ENCODE results near the gene C9orf72. TPM values are rescaled to one million over a fixed set of nuclear protein-coding genes. Genes with fewer than 3 reads are reported as not detected.

Gene C9orf72
- total and polyA plus RNA-seq, 2 experiments from 2014 or later = 11.6 to 27.8 TPM

DNA sequence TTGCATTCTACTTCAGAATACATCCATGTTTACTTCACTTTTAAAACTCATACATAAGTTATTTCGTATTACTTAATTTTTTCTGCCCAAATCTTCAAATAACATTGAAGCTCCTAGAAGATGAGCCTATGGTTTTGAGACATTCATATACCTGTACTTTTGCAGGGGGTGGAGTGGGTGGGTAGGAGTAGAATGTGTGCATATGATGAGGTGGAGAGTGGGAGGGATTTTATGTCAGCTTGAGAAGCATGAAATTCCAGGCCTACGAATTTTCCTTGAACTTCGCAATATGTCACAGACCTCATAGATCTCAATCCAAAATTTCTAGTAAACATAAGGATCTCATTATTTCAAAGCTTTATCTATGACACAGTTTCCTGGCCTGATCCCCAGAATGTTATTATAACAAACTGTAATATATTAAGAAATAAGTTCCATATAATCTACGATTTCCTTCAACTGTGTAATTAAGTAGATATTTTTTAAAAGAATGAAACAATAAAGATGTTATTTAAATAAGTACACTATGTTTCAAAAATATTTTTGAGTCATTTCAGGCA lies 24.0 kb downstream of the C9orf72 start:
- Mint-ChIP-seq H3K4me1 (peaks cover 5% of the 10 kb centered on the region; the same call in 2 of the 3 replicates), H3K27me3 (ENCODE audit: insufficient read depth, low read depth, poor library complexity) (no peaks in the 10 kb centered on the region), H3K4me3 (no peak overlapping the region), H3K27ac (no peak overlapping the region), H3K36me3 (ENCODE audit: low read depth) (peaks cover 28% of the 10 kb centered on the region), H3K9me3 (no peaks in the 10 kb centered on the region)
- no peaks in the 10 kb centered on the region for H4K20me1 ChIP-seq (replicated peaks; ENCODE audit: insufficient read depth)
- H3K9me2 ChIP-seq (ENCODE audit: insufficient read depth) = no peaks in the 10 kb centered on the region
- no peaks in the 10 kb centered on the region for H3K4me1 ChIP-seq (ENCODE audit: insufficient read depth)
- H3K36me3 ChIP-seq (ENCODE audit: insufficient read depth) = peaks cover 15% of the 10 kb centered on the region
- H3K79me2 ChIP-seq (replicated peaks; ENCODE audit: insufficient read depth) = no peaks in the 10 kb centered on the region
- no peak overlapping the region for H3K4me3 ChIP-seq
- H2AFZ ChIP-seq = no peak overlapping the region
- H3K27ac ChIP-seq (ENCODE audit: low read depth) = no peak overlapping the region
- ATAC-seq = no peak
- no peaks in the 10 kb centered on the region for H3F3A ChIP-seq (replicated peaks; ENCODE audit: low read depth)
- TF ChIP-seq, protein P1, sequence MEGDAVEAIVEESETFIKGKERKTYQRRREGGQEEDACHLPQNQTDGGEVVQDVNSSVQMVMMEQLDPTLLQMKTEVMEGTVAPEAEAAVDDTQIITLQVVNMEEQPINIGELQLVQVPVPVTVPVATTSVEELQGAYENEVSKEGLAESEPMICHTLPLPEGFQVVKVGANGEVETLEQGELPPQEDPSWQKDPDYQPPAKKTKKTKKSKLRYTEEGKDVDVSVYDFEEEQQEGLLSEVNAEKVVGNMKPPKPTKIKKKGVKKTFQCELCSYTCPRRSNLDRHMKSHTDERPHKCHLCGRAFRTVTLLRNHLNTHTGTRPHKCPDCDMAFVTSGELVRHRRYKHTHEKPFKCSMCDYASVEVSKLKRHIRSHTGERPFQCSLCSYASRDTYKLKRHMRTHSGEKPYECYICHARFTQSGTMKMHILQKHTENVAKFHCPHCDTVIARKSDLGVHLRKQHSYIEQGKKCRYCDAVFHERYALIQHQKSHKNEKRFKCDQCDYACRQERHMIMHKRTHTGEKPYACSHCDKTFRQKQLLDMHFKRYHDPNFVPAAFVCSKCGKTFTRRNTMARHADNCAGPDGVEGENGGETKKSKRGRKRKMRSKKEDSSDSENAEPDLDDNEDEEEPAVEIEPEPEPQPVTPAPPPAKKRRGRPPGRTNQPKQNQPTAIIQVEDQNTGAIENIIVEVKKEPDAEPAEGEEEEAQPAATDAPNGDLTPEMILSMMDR (conservative IDR thresholded peaks at IDR 0.05; ENCODE audit: low read depth in 2 of 2) = no peak
- TF ChIP-seq EZH2phosphoT487 (IDR thresholded peaks at IDR 0.05; ENCODE audit: unreplicated experiment) (no peak), CREB1 (CRISPR knock-in tag; IDR thresholded peaks at IDR 0.05; ENCODE audit: low read depth) (no peak), NANOG (IDR thresholded peaks at IDR 0.05; ENCODE audit: borderline replicate concordance) (no peak), ZNF114 (CRISPR knock-in tag; IDR thresholded peaks at IDR 0.05) (no peak), ZNF331 (CRISPR knock-in tag; IDR thresholded peaks at IDR 0.05; ENCODE audit: low read depth) (no peak), EZH2 (IDR thresholded peaks at IDR 0.05; ENCODE audit: low read depth, unreplicated experiment) (no peak), JUNB (IDR thresholded peaks at IDR 0.05; ENCODE audit: unreplicated experiment) (no peak), POLR2AphosphoS5 (IDR thresholded peaks at IDR 0.05; ENCODE audit: low read depth) (no peak), STAT1 (IDR thresholded peaks at IDR 0.05; ENCODE audit: unreplicated experiment) (no peak)
- TF ChIP-seq, protein P2, sequence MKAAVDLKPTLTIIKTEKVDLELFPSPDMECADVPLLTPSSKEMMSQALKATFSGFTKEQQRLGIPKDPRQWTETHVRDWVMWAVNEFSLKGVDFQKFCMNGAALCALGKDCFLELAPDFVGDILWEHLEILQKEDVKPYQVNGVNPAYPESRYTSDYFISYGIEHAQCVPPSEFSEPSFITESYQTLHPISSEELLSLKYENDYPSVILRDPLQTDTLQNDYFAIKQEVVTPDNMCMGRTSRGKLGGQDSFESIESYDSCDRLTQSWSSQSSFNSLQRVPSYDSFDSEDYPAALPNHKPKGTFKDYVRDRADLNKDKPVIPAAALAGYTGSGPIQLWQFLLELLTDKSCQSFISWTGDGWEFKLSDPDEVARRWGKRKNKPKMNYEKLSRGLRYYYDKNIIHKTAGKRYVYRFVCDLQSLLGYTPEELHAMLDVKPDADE (IDR thresholded peaks at IDR 0.05) = no peak
- TF ChIP-seq, protein P3, sequence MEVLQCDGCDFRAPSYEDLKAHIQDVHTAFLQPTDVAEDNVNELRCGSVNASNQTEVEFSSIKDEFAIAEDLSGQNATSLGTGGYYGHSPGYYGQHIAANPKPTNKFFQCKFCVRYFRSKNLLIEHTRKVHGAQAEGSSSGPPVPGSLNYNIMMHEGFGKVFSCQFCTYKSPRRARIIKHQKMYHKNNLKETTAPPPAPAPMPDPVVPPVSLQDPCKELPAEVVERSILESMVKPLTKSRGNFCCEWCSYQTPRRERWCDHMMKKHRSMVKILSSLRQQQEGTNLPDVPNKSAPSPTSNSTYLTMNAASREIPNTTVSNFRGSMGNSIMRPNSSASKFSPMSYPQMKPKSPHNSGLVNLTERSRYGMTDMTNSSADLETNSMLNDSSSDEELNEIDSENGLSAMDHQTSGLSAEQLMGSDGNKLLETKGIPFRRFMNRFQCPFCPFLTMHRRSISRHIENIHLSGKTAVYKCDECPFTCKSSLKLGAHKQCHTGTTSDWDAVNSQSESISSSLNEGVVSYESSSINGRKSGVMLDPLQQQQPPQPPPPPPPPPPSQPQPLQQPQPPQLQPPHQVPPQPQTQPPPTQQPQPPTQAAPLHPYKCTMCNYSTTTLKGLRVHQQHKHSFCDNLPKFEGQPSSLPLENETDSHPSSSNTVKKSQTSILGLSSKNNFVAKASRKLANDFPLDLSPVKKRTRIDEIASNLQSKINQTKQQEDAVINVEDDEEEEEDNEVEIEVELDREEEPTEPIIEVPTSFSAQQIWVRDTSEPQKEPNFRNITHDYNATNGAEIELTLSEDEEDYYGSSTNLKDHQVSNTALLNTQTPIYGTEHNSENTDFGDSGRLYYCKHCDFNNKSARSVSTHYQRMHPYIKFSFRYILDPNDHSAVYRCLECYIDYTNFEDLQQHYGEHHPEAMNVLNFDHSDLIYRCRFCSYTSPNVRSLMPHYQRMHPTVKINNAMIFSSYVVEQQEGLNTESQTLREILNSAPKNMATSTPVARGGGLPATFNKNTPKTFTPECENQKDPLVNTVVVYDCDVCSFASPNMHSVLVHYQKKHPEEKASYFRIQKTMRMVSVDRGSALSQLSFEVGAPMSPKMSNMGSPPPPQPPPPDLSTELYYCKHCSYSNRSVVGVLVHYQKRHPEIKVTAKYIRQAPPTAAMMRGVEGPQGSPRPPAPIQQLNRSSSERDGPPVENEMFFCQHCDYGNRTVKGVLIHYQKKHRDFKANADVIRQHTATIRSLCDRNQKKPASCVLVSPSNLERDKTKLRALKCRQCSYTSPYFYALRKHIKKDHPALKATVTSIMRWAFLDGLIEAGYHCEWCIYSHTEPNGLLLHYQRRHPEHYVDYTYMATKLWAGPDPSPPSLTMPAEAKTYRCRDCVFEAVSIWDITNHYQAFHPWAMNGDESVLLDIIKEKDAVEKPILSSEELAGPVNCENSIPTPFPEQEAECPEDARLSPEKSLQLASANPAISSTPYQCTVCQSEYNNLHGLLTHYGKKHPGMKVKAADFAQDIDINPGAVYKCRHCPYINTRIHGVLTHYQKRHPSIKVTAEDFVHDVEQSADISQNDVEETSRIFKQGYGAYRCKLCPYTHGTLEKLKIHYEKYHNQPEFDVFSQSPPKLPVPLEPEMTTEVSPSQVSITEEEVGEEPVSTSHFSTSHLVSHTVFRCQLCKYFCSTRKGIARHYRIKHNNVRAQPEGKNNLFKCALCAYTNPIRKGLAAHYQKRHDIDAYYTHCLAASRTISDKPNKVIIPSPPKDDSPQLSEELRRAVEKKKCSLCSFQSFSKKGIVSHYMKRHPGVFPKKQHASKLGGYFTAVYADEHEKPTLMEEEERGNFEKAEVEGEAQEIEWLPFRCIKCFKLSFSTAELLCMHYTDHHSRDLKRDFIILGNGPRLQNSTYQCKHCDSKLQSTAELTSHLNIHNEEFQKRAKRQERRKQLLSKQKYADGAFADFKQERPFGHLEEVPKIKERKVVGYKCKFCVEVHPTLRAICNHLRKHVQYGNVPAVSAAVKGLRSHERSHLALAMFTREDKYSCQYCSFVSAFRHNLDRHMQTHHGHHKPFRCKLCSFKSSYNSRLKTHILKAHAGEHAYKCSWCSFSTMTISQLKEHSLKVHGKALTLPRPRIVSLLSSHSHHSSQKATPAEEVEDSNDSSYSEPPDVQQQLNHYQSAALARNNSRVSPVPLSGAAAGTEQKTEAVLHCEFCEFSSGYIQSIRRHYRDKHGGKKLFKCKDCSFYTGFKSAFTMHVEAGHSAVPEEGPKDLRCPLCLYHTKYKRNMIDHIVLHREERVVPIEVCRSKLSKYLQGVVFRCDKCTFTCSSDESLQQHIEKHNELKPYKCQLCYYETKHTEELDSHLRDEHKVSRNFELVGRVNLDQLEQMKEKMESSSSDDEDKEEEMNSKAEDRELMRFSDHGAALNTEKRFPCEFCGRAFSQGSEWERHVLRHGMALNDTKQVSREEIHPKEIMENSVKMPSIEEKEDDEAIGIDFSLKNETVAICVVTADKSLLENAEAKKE (CRISPR knock-in tag; IDR thresholded peaks at IDR 0.05) = no peak
- TF ChIP-seq, protein P4, sequence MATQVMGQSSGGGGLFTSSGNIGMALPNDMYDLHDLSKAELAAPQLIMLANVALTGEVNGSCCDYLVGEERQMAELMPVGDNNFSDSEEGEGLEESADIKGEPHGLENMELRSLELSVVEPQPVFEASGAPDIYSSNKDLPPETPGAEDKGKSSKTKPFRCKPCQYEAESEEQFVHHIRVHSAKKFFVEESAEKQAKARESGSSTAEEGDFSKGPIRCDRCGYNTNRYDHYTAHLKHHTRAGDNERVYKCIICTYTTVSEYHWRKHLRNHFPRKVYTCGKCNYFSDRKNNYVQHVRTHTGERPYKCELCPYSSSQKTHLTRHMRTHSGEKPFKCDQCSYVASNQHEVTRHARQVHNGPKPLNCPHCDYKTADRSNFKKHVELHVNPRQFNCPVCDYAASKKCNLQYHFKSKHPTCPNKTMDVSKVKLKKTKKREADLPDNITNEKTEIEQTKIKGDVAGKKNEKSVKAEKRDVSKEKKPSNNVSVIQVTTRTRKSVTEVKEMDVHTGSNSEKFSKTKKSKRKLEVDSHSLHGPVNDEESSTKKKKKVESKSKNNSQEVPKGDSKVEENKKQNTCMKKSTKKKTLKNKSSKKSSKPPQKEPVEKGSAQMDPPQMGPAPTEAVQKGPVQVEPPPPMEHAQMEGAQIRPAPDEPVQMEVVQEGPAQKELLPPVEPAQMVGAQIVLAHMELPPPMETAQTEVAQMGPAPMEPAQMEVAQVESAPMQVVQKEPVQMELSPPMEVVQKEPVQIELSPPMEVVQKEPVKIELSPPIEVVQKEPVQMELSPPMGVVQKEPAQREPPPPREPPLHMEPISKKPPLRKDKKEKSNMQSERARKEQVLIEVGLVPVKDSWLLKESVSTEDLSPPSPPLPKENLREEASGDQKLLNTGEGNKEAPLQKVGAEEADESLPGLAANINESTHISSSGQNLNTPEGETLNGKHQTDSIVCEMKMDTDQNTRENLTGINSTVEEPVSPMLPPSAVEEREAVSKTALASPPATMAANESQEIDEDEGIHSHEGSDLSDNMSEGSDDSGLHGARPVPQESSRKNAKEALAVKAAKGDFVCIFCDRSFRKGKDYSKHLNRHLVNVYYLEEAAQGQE (IDR thresholded peaks at IDR 0.05; ENCODE audit: unreplicated experiment) = no peak
- H3K4me2 ChIP-seq = no peak overlapping the region
- no peak for DNase-seq (ENCODE audit: low spot score)
- no peaks in the 10 kb centered on the region for H3K27me3 ChIP-seq (ENCODE audit: insufficient read depth)
